CD14-positive monocyte (primary cell): ENCODE results near the gene ARHGAP20. TPM values are rescaled to one million over a fixed set of nuclear protein-coding genes. Genes with fewer than 3 reads are reported as not detected.

Experiments used
- DNase-seq, 3 donors: peaks; one replicate each; pipeline ENCODE4 v3.0.0-alpha.2; 2011 to 2022
- H2AFZ ChIP-seq: 2 replicates; pipeline ENCODE4 v1.6.0; 2012; ENCODE audit warnings: mild to moderate bottlenecking, low read depth, low read length, inconsistent platforms; ENCODE audit not compliant: insufficient read depth, poor library complexity, severe bottlenecking
- H3K27ac ChIP-seq, 2 donors: 1 replicate in 1 of 2; 2 replicates in 1 of 2; pipeline ENCODE4 v1.5.1; 2012 to 2013; ENCODE audit warnings: low read length in 2 of 2, control low read depth in 1 of 2, inconsistent platforms in 1 of 2, low read depth in 1 of 2, mild to moderate bottlenecking in 1 of 2
- H3K27me3 ChIP-seq, 2 donors: one replicate each; pipeline versions ENCODE4 v1.6.0 to v1.6.1; 2011 to 2013; ENCODE audit warnings: low read length in 2 of 2; ENCODE audit not compliant: control insufficient read depth in 2 of 2, insufficient read depth in 2 of 2
- H3K36me3 ChIP-seq, 2 donors: replicated peaks in 1 of 2; 1 replicate in 1 of 2; 2 replicates in 1 of 2; pipeline versions ENCODE4 v1.5.1 to v1.6.1; 2012 to 2013; ENCODE audit warnings: low read length in 2 of 2, control low read depth in 1 of 2, inconsistent platforms in 1 of 2, mild to moderate bottlenecking in 1 of 2; ENCODE audit not compliant: insufficient read depth in 2 of 2, control insufficient read depth in 1 of 2
- H3K4me1 ChIP-seq, 2 donors: 1 replicate in 1 of 2; 2 replicates in 1 of 2; pipeline versions ENCODE4 v1.5.1 to v1.6.1; 2012 to 2013; ENCODE audit warnings: low read length in 2 of 2, control low read depth in 1 of 2, inconsistent platforms in 1 of 2, mild to moderate bottlenecking in 1 of 2, moderate library complexity in 1 of 2; ENCODE audit not compliant: insufficient read depth in 2 of 2, control insufficient read depth in 1 of 2
- H3K4me2 ChIP-seq: replicated peaks from 2 replicates; pipeline ENCODE3; 2012; ENCODE audit warnings: low read length, moderate library complexity, mild to moderate bottlenecking; ENCODE audit not compliant: poor library complexity, severe bottlenecking; ENCODE audit errors: extremely low read depth
- H3K4me3 ChIP-seq, 3 experiments: fragments of 200-600 bp in 1 of 3; sonication (generic) in 1 of 3; replicated peaks in 1 of 3; 1 replicate in 2 of 3; 2 replicates in 1 of 3; pipeline ENCODE4 v1.5.1; 2011 to 2013; ENCODE audit warnings: low read length in 3 of 3, mild to moderate bottlenecking in 3 of 3, control low read depth in 2 of 3, low read depth in 2 of 3, inconsistent platforms in 1 of 3, moderate library complexity in 1 of 3
- H3K79me2 ChIP-seq: 2 replicates; pipeline ENCODE4 v1.6.0; 2012; ENCODE audit warnings: mild to moderate bottlenecking, control low read depth, inconsistent platforms, low read length, moderate library complexity; ENCODE audit not compliant: insufficient read depth
- H3K9ac ChIP-seq: 2 replicates; pipeline ENCODE4 v1.6.0; 2017; ENCODE audit warnings: low read length, mild to moderate bottlenecking; ENCODE audit not compliant: insufficient read depth, poor library complexity, severe bottlenecking
- H3K9me3 ChIP-seq, 2 donors: replicated peaks in 1 of 2; 1 replicate in 1 of 2; 2 replicates in 1 of 2; pipeline versions ENCODE4 v1.5.1 to v1.6.1; 2012 to 2013; ENCODE audit warnings: low read length in 2 of 2, control low read depth in 1 of 2; ENCODE audit not compliant: control insufficient read depth in 1 of 2, insufficient read depth in 1 of 2
- H4K20me1 ChIP-seq: 2 replicates; pipeline ENCODE4 v1.6.0; 2012; ENCODE audit warnings: mild to moderate bottlenecking, low read length, control low read depth, moderate library complexity; ENCODE audit not compliant: insufficient read depth
- H3K27ac Mint-ChIP-seq, 7 donors: one replicate each; pipeline ENCODE4 v1.8.0; 2020; ENCODE audit warnings: mild to moderate bottlenecking in 7 of 7, mixed read lengths in 7 of 7, moderate library complexity in 6 of 7, inconsistent platforms in 2 of 7
- H3K27me3 Mint-ChIP-seq, 3 donors: one replicate each; pipeline ENCODE4 v1.8.0; 2021 to 2022; ENCODE audit warnings: low read depth in 3 of 3, mild to moderate bottlenecking in 3 of 3, mixed read lengths in 3 of 3, moderate library complexity in 3 of 3, inconsistent platforms in 1 of 3
- H3K36me3 Mint-ChIP-seq, 2 donors: one replicate each; pipeline ENCODE4 v1.8.0; 2020; ENCODE audit warnings: mixed read lengths in 2 of 2, inconsistent platforms in 1 of 2, mild to moderate bottlenecking in 1 of 2
- H3K4me1 Mint-ChIP-seq: one replicate; pipeline ENCODE4 v1.8.0; 2020; ENCODE audit warnings: mild to moderate bottlenecking, mixed read lengths
- H3K4me3 Mint-ChIP-seq, 2 donors: one replicate each; pipeline ENCODE4 v1.8.0; 2020; ENCODE audit warnings: mild to moderate bottlenecking in 2 of 2, mixed read lengths in 2 of 2, moderate library complexity in 1 of 2
- H3K9me3 Mint-ChIP-seq, 7 donors: one replicate each; pipeline ENCODE4 v1.8.0; 2020 to 2022; ENCODE audit warnings: mixed read lengths in 7 of 7, mild to moderate bottlenecking in 6 of 7, moderate library complexity in 6 of 7, inconsistent platforms in 2 of 7
- CTCF ChIP-seq: fragments of 200-600 bp; IDR thresholded peaks from one replicate; pipeline ENCODE4 v1.8.0; 2022; ENCODE audit warnings: antibody characterized with exemption, mild to moderate bottlenecking
- WGBS: methylation state at CpG from one replicate; pipeline ENCODE4 v1.1.5; 2013; ENCODE audit warnings: missing lambda C conversion rate; ENCODE audit not compliant: insufficient coverage; 5-methylcytosine and 5-hydroxymethylcytosine counted together
- intact Hi-C, 2 donors: fragments of 100-400 bp; cut with micrococcal nuclease; formaldehyde crosslinking; loops; one replicate each; pipeline versions ENCODE4 v1.15.0 to v1.15.1; 2023
- polyA plus RNA-seq, 3 donors: library from polyadenylated mRNA; depleted of rRNA in 1 of 3; unstranded in 2 of 3; stranded (reverse) in 1 of 3; fragments of 300-500 nt in 2 of 3; fragments of >200 nt in 1 of 3; fragmentation: Illumina TruSeq in 2 of 3; gene quantifications; 1 replicate in 2 of 3; 2 replicates in 1 of 3; pipeline ENCODE4 v1.2.3, GENCODE V29; 2012 to 2021

ARHGAP20 gene
- polyA plus RNA-seq, 3 donors = 0.04 TPM; not detected in 2

GRCh38 chr11:110582728-110583432, 129.4 kb downstream of the ARHGAP20 start:
- Mint-ChIP-seq H3K4me1 (no peaks in the 10 kb centered on the region), H3K4me3 (no peak overlapping the region), H3K36me3 (no peaks in the 10 kb centered on the region), H3K27ac (no peak overlapping the region), H3K27me3 (no peaks in the 10 kb centered on the region), H3K9me3 (no peaks in the 10 kb centered on the region)
- H3K27me3 ChIP-seq = no peaks in the 10 kb centered on the region
- H3K9ac ChIP-seq = no peak overlapping the region
- no peak overlapping the region for H3K27ac ChIP-seq
- H3K9me3 ChIP-seq = no peaks in the 10 kb centered on the region
- no peaks in the 10 kb centered on the region for H3K36me3 ChIP-seq
- no peak overlapping the region for H3K4me3 ChIP-seq
- no peaks in the 10 kb centered on the region for H4K20me1 ChIP-seq
- WGBS = 83% methylated on average over 1 of the region's 2 CpGs
- no peak for DNase-seq
- intact Hi-C loops = no loop called here
- H2AFZ ChIP-seq = no peak overlapping the region
- no peaks in the 10 kb centered on the region for H3K79me2 ChIP-seq
- no peaks in the 10 kb centered on the region for H3K4me1 ChIP-seq
- no peak overlapping the region for H3K4me2 ChIP-seq
- no peak for TF ChIP-seq CTCF

GRCh38 chr11:110580571-110580970, 131.7 kb downstream of the ARHGAP20 start:
- peaks cover 0 to 1% (median 0%) of the 10 kb centered on the region in 7 donors for H3K9me3 Mint-ChIP-seq
- DNase-seq = no peak
- H3K36me3 ChIP-seq = no peaks in the 10 kb centered on the region
- TF ChIP-seq CTCF = no peak
- no peaks in the 10 kb centered on the region for H3K4me1 Mint-ChIP-seq
- no peaks in the 10 kb centered on the region for H3K79me2 ChIP-seq
- H2AFZ ChIP-seq = no peak overlapping the region
- H3K9ac ChIP-seq = no peak overlapping the region
- 93% methylated on average over 7 of the region's 8 CpGs for WGBS
- H3K27me3 ChIP-seq = no peaks in the 10 kb centered on the region
- no peaks in the 10 kb centered on the region for H3K9me3 ChIP-seq
- H3K27me3 Mint-ChIP-seq = no peaks in the 10 kb centered on the region
- H3K4me3 Mint-ChIP-seq = no peak overlapping the region
- H3K4me1 ChIP-seq = no peaks in the 10 kb centered on the region
- no peaks in the 10 kb centered on the region for H3K36me3 Mint-ChIP-seq
- no peak overlapping the region for H3K27ac Mint-ChIP-seq
- intact Hi-C loops = no loop called here
- no peaks in the 10 kb centered on the region for H4K20me1 ChIP-seq
- no peak overlapping the region for H3K4me2 ChIP-seq
- no peak overlapping the region for H3K4me3 ChIP-seq
- H3K27ac ChIP-seq = no peak overlapping the region
